Subcutaneous abdominal adipose tissue (tissue), 5 donors: Measurements from ENCODE around the gene CANT1.

Experiments
- H3K27ac ChIP-seq: one replicate; pipeline ENCODE4 v1.7.0; 2013; ENCODE audit warnings: low read depth, mild to moderate bottlenecking, inconsistent platforms, low read length, moderate library complexity
- H3K27me3 ChIP-seq, 5 donors: one replicate each; pipeline ENCODE4 v1.7.0; 2013; ENCODE audit warnings: low read length in 5 of 5, inconsistent platforms in 1 of 5; ENCODE audit not compliant: control insufficient read depth in 5 of 5, insufficient read depth in 4 of 5
- H3K36me3 ChIP-seq, 5 donors: one replicate each; pipeline ENCODE4 v1.7.0; 2013; ENCODE audit warnings: low read length in 5 of 5; ENCODE audit not compliant: control insufficient read depth in 5 of 5, insufficient read depth in 5 of 5
- H3K4me1 ChIP-seq, 5 donors: one replicate each; pipeline ENCODE4 v1.7.0; 2013; ENCODE audit warnings: low read length in 5 of 5, mild to moderate bottlenecking in 3 of 5, moderate library complexity in 1 of 5; ENCODE audit not compliant: control insufficient read depth in 5 of 5, insufficient read depth in 5 of 5
- H3K4me3 ChIP-seq, 5 donors: one replicate each; pipeline ENCODE4 v1.7.0; 2013; ENCODE audit warnings: low read length in 5 of 5, low read depth in 1 of 5
- H3K9ac ChIP-seq, 5 donors: one replicate each; pipeline ENCODE4 v1.7.0; 2013; ENCODE audit warnings: low read length in 5 of 5, mild to moderate bottlenecking in 4 of 5, moderate library complexity in 3 of 5
- H3K9me3 ChIP-seq, 5 donors: one replicate each; pipeline ENCODE4 v1.7.0; 2013; ENCODE audit warnings: low read length in 5 of 5; ENCODE audit not compliant: control insufficient read depth in 5 of 5
- donor health status: healthy.
- donor health status: healthy.
- donor health status: healthy.
- donor health status: healthy.
- donor health status: healthy.

Gene CANT1

DNA sequence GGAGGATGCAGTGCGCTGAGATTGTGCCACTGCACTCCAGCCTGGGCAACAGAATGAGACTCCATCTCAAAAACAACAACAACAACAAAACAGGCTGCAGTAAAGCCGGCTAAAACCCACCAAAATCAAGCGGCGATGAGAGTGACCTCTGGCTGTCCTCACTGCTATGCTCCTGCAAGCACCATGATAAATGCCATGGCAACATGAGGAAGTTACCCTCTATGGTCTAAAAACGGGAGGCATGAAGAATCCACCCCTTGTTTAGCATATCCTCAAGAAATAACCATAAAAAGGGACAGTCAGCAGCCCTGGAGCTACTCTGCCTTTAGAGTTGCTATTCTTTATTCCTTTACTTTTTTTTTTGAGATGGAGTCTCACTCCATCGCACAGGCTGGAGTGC lies 21.4 kb downstream of the CANT1 start:
- Histone ChIP-seq H3K9ac (no peak overlapping the region), H3K4me1 (peaks cover 4 to 28% (median 19%) of the 10 kb centered on the region in 5 donors), H3K9me3 (no peaks in the 10 kb centered on the region), H3K36me3 (peaks cover 0 to 32% (median 26%) of the 10 kb centered on the region in 5 donors), H3K27ac (no peak overlapping the region), H3K4me3 (no peak overlapping the region), H3K27me3 (no peaks in the 10 kb centered on the region)

DNA sequence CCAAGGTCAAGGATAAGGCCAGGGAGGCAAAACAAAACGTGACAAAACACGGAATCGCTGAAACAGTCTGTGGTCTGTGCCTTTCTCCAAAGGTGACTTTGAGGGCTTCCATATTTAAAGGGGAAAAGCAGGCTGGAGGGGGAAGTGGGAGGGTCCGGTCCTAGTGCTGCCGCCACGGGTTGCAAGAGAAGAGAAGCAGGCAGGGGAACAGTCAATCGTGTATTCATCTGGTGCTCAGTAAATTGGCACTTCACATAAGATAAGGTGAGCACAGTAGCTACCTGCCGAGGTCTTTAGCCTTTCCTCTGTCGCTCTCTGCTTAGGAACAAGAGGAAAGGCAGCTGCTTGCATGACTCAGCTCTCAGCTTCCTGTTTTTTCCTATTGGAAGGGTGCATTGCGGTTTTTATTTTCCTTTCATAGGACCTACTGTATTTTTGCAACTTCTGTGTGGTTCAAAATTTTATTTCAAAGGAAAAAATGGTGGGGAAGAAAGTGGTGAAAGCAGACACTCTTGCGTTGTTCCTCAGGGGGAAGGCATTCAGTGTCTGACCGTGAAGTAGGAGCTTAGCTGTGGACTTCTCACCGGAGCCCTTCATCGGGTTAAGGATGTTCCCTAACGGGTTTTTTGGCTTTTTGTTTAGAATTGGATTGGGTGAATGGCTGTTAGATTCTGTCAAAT lies 22.8 kb downstream of the CANT1 start:
- Histone ChIP-seq H3K27me3 (no peaks in the 10 kb centered on the region), H3K27ac (peak overlapping the region; percentile 54), H3K4me3 (peak overlapping the region; percentile 63 to 80 (median 70)), H3K4me1 (peaks cover 4 to 28% (median 19%) of the 10 kb centered on the region in 5 donors), H3K9ac (peak overlapping the region in 4 of 5 donors; percentile 7 to 76 (median 46)), H3K9me3 (no peaks in the 10 kb centered on the region), H3K36me3 (peaks cover 0 to 19% (median 16%) of the 10 kb centered on the region in 5 donors)

DNA sequence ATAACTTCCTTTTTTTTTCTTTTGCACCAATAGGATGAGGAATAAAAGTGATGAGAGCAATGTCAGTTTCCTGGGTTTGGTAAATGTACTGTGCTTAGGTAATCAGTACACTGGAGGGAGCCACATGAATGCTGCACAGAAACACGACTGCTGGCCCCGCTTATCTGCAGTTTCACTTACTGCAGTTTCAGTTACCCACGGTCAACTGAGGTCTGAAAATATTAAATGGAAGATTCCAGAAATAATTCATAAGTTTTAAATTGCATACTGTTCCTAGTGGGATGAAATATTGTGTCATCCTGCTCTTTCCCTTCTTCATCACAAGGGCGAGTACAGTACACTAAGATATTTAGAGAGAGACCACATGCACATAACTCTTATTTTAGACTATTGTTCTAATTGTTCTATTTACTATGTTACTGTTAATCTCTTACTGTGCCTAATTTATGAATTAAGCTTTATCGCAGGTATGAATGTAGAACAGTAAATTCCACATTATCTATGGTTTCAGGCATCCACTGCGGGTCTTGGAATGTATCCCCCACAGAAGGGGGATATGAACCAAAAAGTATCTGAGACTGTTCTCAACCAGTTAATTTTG lies 23.4 kb downstream of the CANT1 start:
- Histone ChIP-seq H3K27me3 (no peaks in the 10 kb centered on the region), H3K9ac (peak overlapping the region in 4 of 5 donors; percentile 7 to 76 (median 46)), H3K4me3 (peak overlapping the region; percentile 63 to 80 (median 70)), H3K9me3 (no peaks in the 10 kb centered on the region), H3K36me3 (peaks cover 0 to 12% (median 10%) of the 10 kb centered on the region in 5 donors), H3K27ac (peak overlapping the region; percentile 54), H3K4me1 (peaks cover 4 to 28% (median 19%) of the 10 kb centered on the region in 5 donors)

DNA sequence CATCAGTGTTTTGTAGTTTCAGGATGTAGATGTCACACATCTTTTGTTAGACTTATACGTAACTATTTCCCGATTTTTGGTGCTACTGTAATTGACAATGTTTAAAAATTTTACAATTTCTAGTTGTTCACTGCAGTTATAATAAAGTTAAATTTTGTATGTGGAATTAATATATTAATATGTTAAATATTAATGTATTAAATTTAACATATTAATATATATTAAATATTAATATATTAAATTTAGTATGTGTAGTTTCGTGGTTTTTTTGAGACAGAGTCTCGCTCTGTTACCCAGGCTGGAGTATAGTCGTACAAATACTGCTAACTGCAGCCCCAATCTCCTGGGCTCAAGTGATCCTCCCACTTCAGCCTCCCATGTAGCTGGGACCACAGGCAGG lies 24.2 kb downstream of the CANT1 start:
- no peak overlapping the region for H3K27ac ChIP-seq
- no peak overlapping the region for H3K9ac ChIP-seq
- H3K4me3 ChIP-seq, result no peak overlapping the region
- H3K9me3 ChIP-seq, result no peaks in the 10 kb centered on the region
- H3K27me3 ChIP-seq, result no peaks in the 10 kb centered on the region
- H3K36me3 ChIP-seq, result peaks cover 0 to 5% (median 2%) of the 10 kb centered on the region in 5 donors
- H3K4me1 ChIP-seq, result peaks cover 4 to 30% (median 19%) of the 10 kb centered on the region in 5 donors

DNA sequence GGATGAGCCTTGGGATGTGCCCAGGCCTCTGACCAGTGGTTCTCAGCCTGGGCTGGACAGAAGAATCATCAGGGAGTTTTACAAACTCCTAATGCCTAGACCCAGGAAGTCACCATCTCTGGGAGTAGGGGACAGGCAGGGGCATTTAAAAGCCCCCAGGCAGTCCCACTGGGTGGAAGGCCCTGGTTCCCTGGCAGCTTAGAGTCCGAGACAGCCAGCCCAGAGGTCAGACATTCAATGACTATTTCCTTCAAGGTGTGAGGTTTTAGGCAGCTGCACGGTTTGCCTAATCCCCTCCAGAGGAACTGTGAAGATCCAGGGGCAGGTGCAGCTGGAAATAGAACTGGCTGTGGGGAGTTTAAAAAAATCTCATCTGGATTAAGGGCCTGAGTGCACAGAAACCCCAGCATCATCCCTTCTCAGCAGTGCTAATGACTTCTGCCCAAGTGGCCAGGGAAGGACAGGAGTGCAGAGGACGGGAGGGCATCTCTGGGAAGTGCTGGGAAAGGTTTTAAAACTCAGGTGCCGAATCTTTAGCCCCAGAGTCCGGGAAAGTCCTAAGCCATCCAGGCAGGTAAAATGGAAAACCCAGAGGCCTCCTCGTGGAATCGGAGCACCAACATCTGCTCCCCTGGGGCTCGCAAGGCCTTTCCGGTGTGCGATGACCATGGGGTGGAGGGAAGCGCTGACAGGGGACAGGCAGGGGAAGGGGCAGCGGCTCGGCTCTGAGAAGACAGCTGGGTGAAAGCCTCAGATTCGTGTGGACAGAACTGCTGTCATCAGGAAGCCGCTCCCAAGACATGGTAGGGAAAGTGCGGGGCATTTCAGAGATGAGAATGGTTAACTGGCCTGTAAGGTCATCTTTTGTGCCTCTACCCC lies 28.3 kb downstream of the CANT1 start:
- H3K27ac ChIP-seq, result peak overlapping the region; percentile 50
- no peaks in the 10 kb centered on the region for H3K9me3 ChIP-seq
- peaks cover 8 to 50% (median 47%) of the 10 kb centered on the region in 5 donors for H3K4me1 ChIP-seq
- peaks cover 0 to 6% (median 0%) of the 10 kb centered on the region in 5 donors for H3K36me3 ChIP-seq
- no peaks in the 10 kb centered on the region for H3K27me3 ChIP-seq
- H3K4me3 ChIP-seq, result no peak overlapping the region
- H3K9ac ChIP-seq, result peak overlapping the region in 2 of 5 donors; percentile 40 to 64

DNA sequence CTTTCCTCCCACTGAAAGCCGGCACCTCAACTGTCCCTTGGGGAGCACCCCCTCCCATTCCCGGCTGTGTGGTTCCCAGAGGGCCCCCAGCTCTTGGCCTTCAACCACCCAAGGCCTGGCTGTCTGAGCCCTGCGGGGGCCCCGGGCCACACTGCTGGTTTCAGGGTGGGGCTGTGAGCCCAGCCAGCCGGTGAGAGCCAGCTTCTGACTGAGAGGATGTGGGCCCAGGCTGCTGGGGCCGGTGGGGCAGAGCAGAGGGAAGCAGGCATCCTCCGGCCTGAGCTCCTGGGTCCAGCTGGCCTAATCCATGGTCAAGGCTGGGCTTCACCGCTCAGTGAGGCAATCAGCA lies 29.0 kb downstream of the CANT1 start:
- Histone ChIP-seq H3K4me1 (peaks cover 4 to 50% (median 47%) of the 10 kb centered on the region in 5 donors), H3K36me3 (peaks cover 0 to 8% (median 0%) of the 10 kb centered on the region in 5 donors), H3K9ac (peak overlapping the region in 3 of 5 donors; percentile 40 to 64 (median 43)), H3K9me3 (no peaks in the 10 kb centered on the region), H3K4me3 (no peak overlapping the region), H3K27ac (peak overlapping the region; percentile 50), H3K27me3 (no peaks in the 10 kb centered on the region)

DNA sequence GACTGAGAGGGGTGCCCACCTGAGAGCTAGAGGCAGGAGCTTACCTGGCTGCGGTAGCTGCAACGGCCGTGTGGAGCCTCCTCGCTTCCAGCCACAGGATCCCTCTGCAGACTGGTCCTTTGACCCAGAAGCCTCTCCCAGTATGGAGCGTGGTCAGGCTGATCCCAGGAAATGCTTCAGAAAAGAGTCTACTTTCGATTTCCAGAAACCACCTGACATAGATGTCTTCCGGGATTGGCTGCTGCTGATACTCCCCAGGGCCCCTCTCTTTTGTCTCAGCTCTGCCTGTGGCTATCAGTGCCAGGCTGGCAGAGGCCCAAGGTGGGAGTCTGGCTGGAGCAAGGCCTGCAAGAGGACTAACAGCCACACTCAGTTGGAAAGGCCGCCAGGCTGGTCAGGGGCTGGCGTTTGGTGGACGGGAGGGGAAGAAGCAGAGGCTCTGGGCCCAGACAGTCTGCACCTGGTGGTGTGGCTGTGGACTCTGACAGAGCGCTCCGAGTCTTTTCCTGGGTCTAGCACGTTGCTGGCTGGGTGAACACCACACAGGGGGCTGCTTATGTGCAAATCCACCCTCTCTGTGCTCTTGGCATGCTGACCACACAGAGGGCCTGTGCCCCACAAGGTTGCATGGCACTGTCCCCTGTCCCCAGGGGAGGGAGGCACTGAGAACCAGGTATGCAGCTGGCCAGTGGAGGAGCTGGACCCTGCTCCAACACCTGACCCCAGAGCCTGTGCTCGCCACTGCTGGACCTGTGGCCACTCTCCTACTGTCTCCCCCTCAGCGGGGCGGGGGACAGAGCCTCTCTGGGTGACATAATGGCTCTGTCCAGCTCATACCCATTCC lies 29.6 kb downstream of the CANT1 start, which contains the start of gene LGALS3BP:
Gene LGALS3BP, minus strand, starts transcription at position 144 of the 844 bp plus-strand sequence. CDS start 2,732 bp downstream, outside the sequence.
- Histone ChIP-seq H3K9ac (peak within 1 kb of the TSS in 4 of 5 donors; percentile 39 to 64 (median 53)), H3K36me3 (peaks cover 0 to 8% (median 0%) of the 10 kb centered on the region in 5 donors), H3K9me3 (no peaks in the 10 kb centered on the region), H3K4me1 (peaks cover 4 to 53% (median 51%) of the 10 kb centered on the region in 5 donors), H3K4me3 (peak within 1 kb of the TSS; percentile 52 to 65 (median 61)), H3K27me3 (no peaks in the 10 kb centered on the region), H3K27ac (peak within 1 kb of the TSS; percentile 50)

DNA sequence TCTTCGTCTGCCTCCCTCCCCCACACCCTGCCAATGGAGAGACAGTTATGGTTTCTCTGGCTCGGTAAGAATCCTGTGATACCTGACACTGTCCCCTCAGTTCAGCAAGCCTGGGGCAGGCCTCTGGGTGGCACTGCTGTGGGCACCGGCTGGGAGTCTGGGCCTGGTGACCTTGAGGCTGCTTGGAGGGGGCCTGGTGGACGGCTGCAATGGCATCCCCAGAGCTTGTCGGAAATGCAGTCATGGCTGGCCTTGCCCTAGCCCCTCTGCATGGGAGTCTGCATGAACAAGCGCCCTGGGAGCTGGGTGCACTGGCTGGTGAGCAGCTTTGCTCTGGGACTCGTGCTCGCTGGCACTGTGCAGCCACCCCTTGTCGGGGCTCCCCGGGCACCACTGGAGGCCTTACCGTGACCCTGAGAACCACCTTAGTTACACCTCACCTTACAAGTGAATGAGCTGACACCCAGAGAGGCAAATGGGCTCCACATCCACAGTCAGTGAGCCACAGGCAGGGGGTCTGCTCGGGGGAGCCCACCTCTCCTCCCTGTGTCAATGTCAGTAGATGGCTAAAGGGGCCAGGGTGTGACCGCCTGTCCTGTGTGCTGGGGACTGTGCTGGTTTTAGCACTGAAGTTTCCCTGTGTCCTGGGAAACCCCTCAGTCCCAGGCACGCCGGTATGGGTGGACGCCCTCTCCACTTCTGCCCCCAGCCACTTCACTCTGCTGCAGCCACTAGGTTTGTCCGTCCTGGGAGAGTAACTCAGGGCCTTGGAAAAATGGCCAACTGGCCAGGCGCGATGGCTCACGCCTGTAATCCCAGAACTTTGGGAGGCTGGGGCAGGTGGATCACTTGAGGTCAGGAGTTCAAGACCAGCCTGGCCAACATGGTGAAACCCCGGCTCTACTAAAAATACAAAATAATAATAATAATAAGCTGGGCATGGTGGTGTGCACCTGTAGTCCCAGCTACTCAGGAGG lies 31.3 kb downstream of the CANT1 start:
- Histone ChIP-seq H3K27me3 (no peaks in the 10 kb centered on the region), H3K9me3 (no peaks in the 10 kb centered on the region), H3K4me1 (peaks cover 4 to 70% (median 68%) of the 10 kb centered on the region in 5 donors), H3K36me3 (peaks cover 0 to 11% (median 3%) of the 10 kb centered on the region in 5 donors), H3K9ac (peak overlapping the region in 4 of 5 donors; percentile 3 to 59 (median 28)), H3K4me3 (peak overlapping the region; percentile 2 to 65 (median 61)), H3K27ac (peak overlapping the region; percentile 50)
